ENCODE data around the gene HLX.

HLX gene

GRCh38 chr1:220920967-220921366 is 41.7 kb downstream of the HLX start:
- Histone ChIP-seq H3K4me3 (ENCODE audit: low read length) (no peak overlapping the region), H3K4me2 (ENCODE audit: low read depth, low read length) (no peak overlapping the region), H3K9ac (ENCODE audit: low read length) (no peak overlapping the region), H3K9me3 (replicated peaks; ENCODE audit: insufficient read depth, low read length) (no peaks in the 10 kb centered on the region), H4K20me1 (ENCODE audit: insufficient read depth, low read length) (no peaks in the 10 kb centered on the region), H2AFZ (ENCODE audit: low read length) (no peak overlapping the region), H3K4me1 (ENCODE audit: low read length) (no peaks in the 10 kb centered on the region), H3K36me3 (replicated peaks; ENCODE audit: insufficient read depth, low read length) (no peaks in the 10 kb centered on the region), H3K27ac (ENCODE audit: low read length) (no peak overlapping the region), H3K9me2 (replicated peaks; ENCODE audit: insufficient read depth, low read length) (no peaks in the 10 kb centered on the region), H3K27me3 (replicated peaks; ENCODE audit: insufficient read depth, low read length) (no peaks in the 10 kb centered on the region), H3K79me2 (ENCODE audit: low read length) (no peaks in the 10 kb centered on the region), H3F3A (ENCODE audit: insufficient read depth, low read length) (no peaks in the 10 kb centered on the region)
- no peak for DNase-seq
- no peak for TF ChIP-seq CTCF (IDR thresholded peaks at IDR 0.05; ENCODE audit: low read length)
- no peak for TF ChIP-seq EZH2phosphoT487 (IDR thresholded peaks at IDR 0.05; ENCODE audit: low read length)
- TF ChIP-seq EZH2 (optimal IDR thresholded peaks at IDR 0.05; ENCODE audit: low read depth, low read length), result no peak

GRCh38 chr1:220921498-220921897 is 42.3 kb downstream of the HLX start:
- Histone ChIP-seq H3K4me3 (ENCODE audit: low read length) (no peak overlapping the region), H3K4me2 (ENCODE audit: low read depth, low read length) (no peak overlapping the region), H3K9ac (ENCODE audit: low read length) (no peak overlapping the region), H3K9me3 (replicated peaks; ENCODE audit: insufficient read depth, low read length) (no peaks in the 10 kb centered on the region), H3F3A (ENCODE audit: insufficient read depth, low read length) (no peaks in the 10 kb centered on the region), H3K79me2 (ENCODE audit: low read length) (no peaks in the 10 kb centered on the region), H3K36me3 (replicated peaks; ENCODE audit: insufficient read depth, low read length) (no peaks in the 10 kb centered on the region), H3K27ac (ENCODE audit: low read length) (no peak overlapping the region), H3K9me2 (replicated peaks; ENCODE audit: insufficient read depth, low read length) (no peaks in the 10 kb centered on the region), H3K27me3 (replicated peaks; ENCODE audit: insufficient read depth, low read length) (no peaks in the 10 kb centered on the region), H2AFZ (ENCODE audit: low read length) (no peak overlapping the region), H4K20me1 (ENCODE audit: insufficient read depth, low read length) (no peaks in the 10 kb centered on the region), H3K4me1 (ENCODE audit: low read length) (no peaks in the 10 kb centered on the region)
- no peak for TF ChIP-seq CTCF (IDR thresholded peaks at IDR 0.05; ENCODE audit: low read length)
- no peak for TF ChIP-seq EZH2 (optimal IDR thresholded peaks at IDR 0.05; ENCODE audit: low read depth, low read length)
- no peak for TF ChIP-seq EZH2phosphoT487 (IDR thresholded peaks at IDR 0.05; ENCODE audit: low read length)
- no peak for DNase-seq

GRCh38 chr1:220921971-220922635 is 42.9 kb downstream of the HLX start:
- Histone ChIP-seq H3K4me3 (ENCODE audit: low read length) (no peak overlapping the region), H3K27ac (ENCODE audit: low read length) (no peak overlapping the region), H3K27me3 (replicated peaks; ENCODE audit: insufficient read depth, low read length) (no peaks in the 10 kb centered on the region), H3K79me2 (ENCODE audit: low read length) (no peaks in the 10 kb centered on the region), H3K36me3 (replicated peaks; ENCODE audit: insufficient read depth, low read length) (no peaks in the 10 kb centered on the region), H3K9ac (ENCODE audit: low read length) (no peak overlapping the region), H4K20me1 (ENCODE audit: insufficient read depth, low read length) (no peaks in the 10 kb centered on the region), H3K9me2 (replicated peaks; ENCODE audit: insufficient read depth, low read length) (no peaks in the 10 kb centered on the region), H3K4me1 (ENCODE audit: low read length) (no peaks in the 10 kb centered on the region), H3K9me3 (replicated peaks; ENCODE audit: insufficient read depth, low read length) (no peaks in the 10 kb centered on the region), H2AFZ (ENCODE audit: low read length) (no peak overlapping the region), H3F3A (ENCODE audit: insufficient read depth, low read length) (no peaks in the 10 kb centered on the region), H3K4me2 (ENCODE audit: low read depth, low read length) (no peak overlapping the region)
- TF ChIP-seq EZH2phosphoT487 (IDR thresholded peaks at IDR 0.05; ENCODE audit: low read length) (no peak), CTCF (IDR thresholded peaks at IDR 0.05; ENCODE audit: low read length) (no peak), EZH2 (optimal IDR thresholded peaks at IDR 0.05; ENCODE audit: low read depth, low read length) (no peak)
- no peak for DNase-seq

All from MM.1S (cell line).